GM06990 (cell line): Measurements from ENCODE around the gene WDFY1.

Experiments used
- DNase-seq: peaks from one replicate; pipeline ENCODE4 v3.0.0-alpha.2; 2011; ENCODE audit not compliant: insufficient read length; ENCODE audit errors: extremely low read depth
- H3K27me3 ChIP-seq: replicated peaks from 2 replicates; pipeline ENCODE4 v1.6.0; 2011; ENCODE audit warnings: low read length; ENCODE audit not compliant: control insufficient read depth, insufficient read depth
- H3K36me3 ChIP-seq: 2 replicates; pipeline ENCODE4 v1.5.1; 2011; ENCODE audit warnings: low read length; ENCODE audit not compliant: control insufficient read depth, insufficient read depth
- H3K4me3 ChIP-seq: replicated peaks from 2 replicates; pipeline ENCODE4 v1.5.1; 2011; ENCODE audit warnings: low read depth, mild to moderate bottlenecking, control low read depth, low read length
- CTCF ChIP-seq: IDR thresholded peaks from 2 replicates; pipeline ENCODE4 v1.5.1; 2011; ENCODE audit warnings: low read length, control low read depth, mild to moderate bottlenecking, inconsistent platforms; ENCODE audit not compliant: insufficient read depth, poor library complexity, severe bottlenecking

Gene WDFY1

GRCh38 chr2:223847410-223847809 lies 97.7 kb downstream of the WDFY1 start:
- no peak for DNase-seq
- Histone ChIP-seq H3K36me3 (no peaks in the 10 kb centered on the region; the same call in 1 of the 2 replicates), H3K4me3 (no peak overlapping the region), H3K27me3 (no peaks in the 10 kb centered on the region)
- TF ChIP-seq CTCF: no peak

DNA sequence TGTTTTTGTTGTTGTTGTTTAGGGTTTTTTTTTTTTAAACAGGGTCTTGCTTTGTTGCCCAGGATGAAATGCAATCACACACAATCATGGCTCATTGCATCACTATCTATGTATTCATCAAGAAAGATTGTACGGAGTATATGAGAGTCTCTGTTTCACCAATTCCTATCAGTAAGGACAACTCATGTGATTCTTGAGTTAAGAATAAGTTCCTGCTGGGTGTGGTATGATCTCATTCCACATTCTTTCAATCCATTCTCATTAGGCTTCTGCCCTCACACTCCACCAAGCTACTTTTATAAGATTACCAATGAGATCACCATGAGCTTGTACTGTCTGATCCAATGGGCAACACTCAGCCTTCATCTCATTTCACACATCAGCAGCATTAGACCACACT lies 98.6 kb downstream of the WDFY1 start:
- H3K4me3 ChIP-seq: no peak overlapping the region
- no peak for TF ChIP-seq CTCF

DNA sequence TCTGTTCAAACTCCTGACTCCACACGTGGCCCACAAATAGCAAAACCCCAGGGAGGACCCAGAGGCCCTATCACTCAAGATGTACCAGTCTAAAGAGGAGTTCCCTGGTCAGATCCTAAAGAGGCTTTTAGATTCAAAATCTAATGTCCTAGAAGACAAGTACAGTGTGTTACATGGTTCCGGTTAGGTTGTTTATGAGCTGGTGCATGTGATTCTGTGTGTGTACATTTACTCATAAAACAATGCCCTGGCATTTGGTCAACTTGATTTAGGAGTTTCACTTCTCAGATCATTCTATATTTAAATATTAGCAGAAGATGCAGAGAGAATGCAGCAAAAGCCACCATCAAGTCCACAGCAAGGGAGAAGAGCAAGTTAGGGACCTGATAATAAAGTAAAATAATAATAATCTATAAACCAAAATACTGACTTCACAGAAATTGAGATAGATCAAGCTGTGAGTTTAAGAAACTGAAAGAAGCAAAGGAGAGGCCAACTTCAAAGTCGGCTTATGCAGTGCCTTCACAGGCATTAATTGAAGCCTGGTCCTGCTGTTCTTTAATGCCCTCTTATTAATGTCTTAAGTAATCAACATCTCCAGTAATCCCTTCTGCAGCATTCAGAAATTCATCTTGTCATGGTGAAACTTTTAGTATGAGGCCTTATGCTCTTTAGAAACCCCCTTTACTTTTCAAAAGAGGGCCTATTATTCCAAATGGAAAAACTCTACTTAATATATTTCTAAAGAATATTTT lies 103.5 kb downstream of the WDFY1 start:
- no peak for TF ChIP-seq CTCF
- no peak for DNase-seq

More for the DNA sequence above, 98.6 kb downstream of the WDFY1 start:
- DNase-seq: no peak
- Histone ChIP-seq H3K36me3 (no peaks in the 10 kb centered on the region; the same call in 1 of the 2 replicates), H3K27me3 (no peaks in the 10 kb centered on the region)

GRCh38 chr2:223837287-223838061 lies 107.7 kb downstream of the WDFY1 start, which contains the start of gene AP1S3:
TSS of gene AP1S3 (minus strand) at chr2:223837582. CDS start at chr2:223837450, 132 bp downstream.
- Histone ChIP-seq H3K27me3 (no peaks in the 10 kb centered on the region), H3K4me3 (peak within 1 kb of the TSS; percentile 76), H3K36me3 (0 out of 2 replicates have a peak, but pooled peaks cover 1% of the 10 kb centered on the region)
- peak; percentile 81 for DNase-seq
- peak; percentile 3 for TF ChIP-seq CTCF

More for the DNA sequence above, 103.5 kb downstream of the WDFY1 start:
- Histone ChIP-seq H3K4me3 (no peak overlapping the region), H3K27me3 (no peaks in the 10 kb centered on the region), H3K36me3 (no peaks in the 10 kb centered on the region)

- Histone ChIP-seq H3K36me3 (0 out of 2 replicates have a peak, but pooled peaks cover 1% of the 10 kb centered on the region), H3K4me3 (peak overlapping the region; percentile 76), H3K27me3 (no peaks in the 10 kb centered on the region)
- TF ChIP-seq CTCF: no peak
- peak; percentile 80 for DNase-seq
Measured at GRCh38 chr2:223835701-223836532, 109.2 kb downstream of the WDFY1 start.
